NOMO-1 treated with dmso at 0.1 percent for 144 hours (cell line): ENCODE measurements around the gene OLIG2.

ENCODE experiments used
- DNase-seq: peaks from one replicate; lab custom pipeline; 2025; ENCODE audit not compliant: unreplicated experiment; lab: John Stamatoyannopoulos, UW

Gene OLIG2

GRCh38 chr21:33063907-33064622 is 38.3 kb downstream of the OLIG2 start:
- DNase-seq: no peak

- DNase-seq: no peak
Measured at GRCh38 chr21:33064623-33065390, 39.1 kb downstream of the OLIG2 start.

DNA sequence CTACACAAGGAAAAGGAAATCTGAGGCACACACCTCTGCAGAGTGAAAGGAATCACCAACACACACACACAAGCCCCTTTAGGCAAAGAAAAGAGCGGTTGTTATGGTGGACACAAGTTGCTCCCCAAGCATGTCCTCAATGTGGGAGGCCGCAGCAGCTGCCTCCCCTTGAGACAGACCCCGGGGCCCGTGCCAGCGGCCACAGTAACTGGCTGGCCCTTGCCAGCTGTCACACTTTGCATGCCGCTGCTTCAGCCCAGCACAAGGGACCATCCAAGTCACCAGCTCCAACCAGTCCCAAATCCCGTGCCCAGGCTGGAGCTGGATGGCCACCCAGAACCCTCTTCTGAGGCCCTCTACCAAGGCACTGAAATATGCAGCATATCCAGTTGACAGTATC is 41.3 kb downstream of the OLIG2 start:
- DNase-seq: no peak

DNA sequence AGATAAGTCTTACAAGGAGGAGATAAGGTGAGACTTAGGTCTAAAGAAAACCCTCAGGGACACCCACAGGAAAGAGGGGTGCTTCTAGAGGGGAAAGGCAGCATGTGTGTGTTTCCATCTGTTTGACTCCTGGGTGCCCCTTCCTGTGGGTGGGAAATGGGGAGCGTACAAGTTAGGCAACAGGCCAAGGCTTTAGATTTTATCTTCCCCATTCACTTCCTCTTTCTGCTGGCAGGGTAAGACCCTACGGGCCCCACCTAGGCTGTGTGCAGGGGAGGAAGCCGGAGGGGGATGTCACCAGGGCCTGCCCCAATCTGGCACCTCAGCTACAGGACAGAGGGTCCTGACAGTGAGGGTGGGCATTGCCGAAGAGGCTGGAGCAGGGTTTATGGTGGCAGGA is 41.7 kb downstream of the OLIG2 start:
- DNase-seq: peak; percentile 83

- DNase-seq: no peak
Measured at GRCh38 chr21:33069243-33069642, 43.5 kb downstream of the OLIG2 start.

- no peak for DNase-seq
Measured at GRCh38 chr21:33069645-33069993, 43.9 kb downstream of the OLIG2 start.

DNA sequence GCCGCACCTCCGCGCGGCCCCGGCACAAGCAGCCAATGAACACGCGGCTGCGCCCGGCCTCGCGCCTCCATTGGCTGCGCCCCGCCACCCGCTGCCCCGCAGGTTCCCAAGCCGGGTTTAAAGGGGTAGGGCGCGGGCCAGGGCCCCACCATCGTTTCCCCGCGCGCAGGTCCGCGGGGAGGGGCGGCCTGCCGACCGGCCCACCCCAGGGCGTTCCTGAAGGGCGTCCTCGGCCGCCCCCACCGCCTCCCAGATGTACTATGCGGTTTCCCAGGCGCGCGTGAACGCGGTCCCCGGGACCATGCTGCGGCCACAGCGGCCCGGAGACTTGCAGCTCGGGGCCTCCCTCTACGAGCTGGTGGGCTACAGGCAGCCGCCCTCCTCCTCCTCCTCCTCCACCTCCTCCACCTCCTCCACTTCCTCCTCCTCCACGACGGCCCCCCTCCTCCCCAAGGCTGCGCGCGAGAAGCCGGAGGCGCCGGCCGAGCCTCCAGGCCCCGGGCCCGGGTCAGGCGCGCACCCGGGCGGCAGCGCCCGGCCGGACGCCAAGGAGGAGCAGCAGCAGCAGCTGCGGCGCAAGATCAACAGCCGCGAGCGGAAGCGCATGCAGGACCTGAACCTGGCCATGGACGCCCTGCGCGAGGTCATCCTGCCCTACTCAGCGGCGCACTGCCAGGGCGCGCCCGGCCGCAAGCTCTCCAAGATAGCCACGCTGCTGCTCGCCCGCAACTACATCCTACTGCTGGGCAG is 44.4 kb downstream of the OLIG2 start, which contains the start of gene OLIG1:
Gene OLIG1 (plus strand): TSS at position 148 of the 750 bp plus-strand sequence. CDS start 106 bp downstream, at position 254.
- DNase-seq: peak; percentile 82

- DNase-seq: no peak
Measured at GRCh38 chr21:33070744-33070997, 44.9 kb downstream of the OLIG2 start.

DNA sequence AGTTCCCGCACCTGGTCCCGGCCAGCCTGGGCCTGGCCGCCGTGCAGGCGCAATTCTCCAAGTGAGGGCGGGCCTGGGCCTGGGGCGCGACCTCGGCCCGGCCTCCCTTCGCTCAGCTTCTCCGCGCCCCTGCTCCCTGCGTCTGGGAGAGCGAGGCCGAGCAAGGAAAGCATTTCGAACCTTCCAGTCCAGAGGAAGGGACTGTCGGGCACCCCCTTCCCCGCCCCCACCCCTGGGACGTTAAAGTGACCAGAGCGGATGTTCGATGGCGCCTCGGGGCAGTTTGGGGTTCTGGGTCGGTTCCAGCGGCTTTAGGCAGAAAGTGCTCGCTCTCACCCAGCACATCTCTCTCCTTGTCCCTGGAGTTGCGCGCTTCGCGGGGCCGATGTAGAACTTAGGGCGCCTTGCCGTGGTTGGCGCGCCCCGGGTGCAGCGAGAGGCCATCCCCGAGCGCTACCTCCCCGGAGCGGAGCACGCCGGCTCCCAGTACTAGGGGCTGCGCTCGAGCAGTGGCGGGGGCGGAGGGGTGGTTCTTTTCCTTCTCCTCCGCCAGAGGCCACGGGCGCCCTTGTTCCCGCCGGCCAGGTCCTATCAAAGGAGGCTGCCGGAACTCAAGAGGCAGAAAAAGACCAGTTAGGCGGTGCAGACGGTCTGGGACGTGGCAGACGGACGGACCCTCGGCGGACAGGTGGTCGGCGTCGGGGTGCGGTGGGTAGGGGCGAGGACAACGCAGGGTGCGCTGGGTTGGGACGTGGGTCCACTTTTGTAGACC is 45.4 kb downstream of the OLIG2 start:
- DNase-seq: no peak

DNA sequence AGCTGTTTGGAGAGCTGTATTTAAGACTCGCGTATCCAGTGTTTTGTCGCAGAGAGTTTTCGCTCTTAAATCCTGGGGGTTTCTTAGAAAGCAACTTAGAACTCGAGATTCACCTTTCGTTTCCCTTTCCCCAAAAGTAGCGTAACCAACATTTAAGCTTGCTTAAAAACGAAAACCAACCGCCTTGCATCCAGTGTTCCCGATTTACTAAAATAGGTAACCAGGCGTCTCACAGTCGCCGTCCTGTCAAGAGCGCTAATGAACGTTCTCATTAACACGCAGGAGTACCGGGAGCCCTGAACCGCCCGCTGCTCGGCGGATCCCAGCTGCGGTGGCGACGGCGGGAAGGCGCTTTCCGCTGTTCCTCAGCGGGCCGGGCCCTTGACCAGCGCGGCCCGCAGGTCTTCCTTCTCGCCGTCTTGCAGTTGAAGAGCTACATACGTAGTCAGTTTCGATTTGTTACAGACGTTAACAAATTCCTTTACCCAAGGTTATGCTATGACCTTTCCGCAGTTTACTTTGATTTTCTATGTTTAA is 46.1 kb downstream of the OLIG2 start:
- DNase-seq: no peak

- no peak for DNase-seq
Measured at GRCh38 chr21:33073636-33074035, 47.9 kb downstream of the OLIG2 start.

DNA sequence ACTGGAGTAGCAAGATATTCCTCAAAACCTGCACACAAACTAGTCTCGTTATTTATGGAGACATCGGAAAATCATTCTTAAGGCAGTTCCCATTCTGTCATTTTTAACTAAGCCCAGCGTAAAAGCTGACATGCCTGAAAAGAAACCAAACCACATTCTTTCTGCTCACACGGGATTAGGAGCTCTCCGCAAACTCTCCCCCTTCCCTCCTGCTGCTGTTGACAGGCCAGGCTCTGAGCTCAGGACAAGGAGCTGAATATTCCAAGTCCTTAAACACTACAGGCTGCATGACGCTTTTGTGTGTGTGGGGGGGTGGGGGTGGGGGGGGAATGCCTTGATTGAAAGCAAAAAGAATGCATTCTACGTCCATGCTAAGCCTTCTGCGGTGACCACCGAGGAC is 49.4 kb downstream of the OLIG2 start:
- DNase-seq: no peak

GRCh38 chr21:33075596-33076195 is 50.0 kb downstream of the OLIG2 start:
- no peak for DNase-seq

GRCh38 chr21:33076600-33077329 is 51.0 kb downstream of the OLIG2 start:
- no peak for DNase-seq
